Mesenchymal stem cell (in vitro differentiated cells and primary cell): ENCODE measurements around the gene SELENON.
"Not testable (repeated sequence)": the region's sequence is repeated elsewhere in the genome, so short reads cannot be mapped to it uniquely, and the experiment has no call there.

Experiments
- DNase-seq: peaks from one replicate; pipeline ENCODE4 v3.0.0-alpha.2; 2013
- H2AFZ ChIP-seq: one replicate; pipeline ENCODE4 v1.6.1; 2013; ENCODE audit warnings: low read depth, mild to moderate bottlenecking, control low read depth, inconsistent platforms, low read length, moderate library complexity
- H2AK5ac ChIP-seq: 2 replicates; pipeline ENCODE4 v1.6.1; 2013; ENCODE audit warnings: low read length, moderate library complexity, mild to moderate bottlenecking, inconsistent platforms; ENCODE audit not compliant: severe bottlenecking
- H2BK120ac ChIP-seq: one replicate; pipeline ENCODE4 v1.6.1; 2013; ENCODE audit warnings: low read depth, mild to moderate bottlenecking, inconsistent platforms, low read length, moderate library complexity
- H2BK12ac ChIP-seq, 2 experiments: one replicate each; pipeline ENCODE4 v1.6.1; 2013; ENCODE audit warnings: inconsistent platforms in 2 of 2, low read length in 2 of 2, mild to moderate bottlenecking in 2 of 2, moderate library complexity in 2 of 2, control low read depth in 1 of 2
- H2BK15ac ChIP-seq: one replicate; pipeline ENCODE4 v1.6.1; 2013; ENCODE audit warnings: mild to moderate bottlenecking, low read depth, inconsistent platforms; ENCODE audit not compliant: poor library complexity, severe bottlenecking
- H2BK5ac ChIP-seq: 2 replicates; pipeline ENCODE4 v1.6.1; 2013; ENCODE audit warnings: low read depth, mild to moderate bottlenecking, low read length, control low read depth, inconsistent platforms; ENCODE audit not compliant: poor library complexity, severe bottlenecking
- H3K14ac ChIP-seq, 2 experiments: one replicate each; pipeline ENCODE4 v1.6.1; 2013; ENCODE audit warnings: inconsistent platforms in 2 of 2, low read length in 2 of 2, control low read depth in 1 of 2, mild to moderate bottlenecking in 1 of 2, moderate library complexity in 1 of 2
- H3K18ac ChIP-seq, 2 experiments: one replicate each; pipeline ENCODE4 v1.6.1; 2013; ENCODE audit warnings: inconsistent platforms in 2 of 2, low read length in 2 of 2, control low read depth in 1 of 2, low read depth in 1 of 2, mild to moderate bottlenecking in 1 of 2
- H3K23ac ChIP-seq, 2 experiments: one replicate each; pipeline ENCODE4 v1.6.1; 2013; ENCODE audit warnings: inconsistent platforms in 2 of 2, low read length in 2 of 2, mild to moderate bottlenecking in 2 of 2, moderate library complexity in 2 of 2, control low read depth in 1 of 2
- H3K27ac ChIP-seq: 2 replicates; pipeline ENCODE4 v1.5.1; 2013; ENCODE audit warnings: mild to moderate bottlenecking, moderate library complexity, low read length, control low read depth, inconsistent platforms; ENCODE audit not compliant: poor library complexity, severe bottlenecking
- H3K27me3 ChIP-seq, 2 experiments: 2 replicates each; pipeline versions ENCODE4 v1.6.1 to v1.7.0; 2013; ENCODE audit warnings: low read length in 2 of 2, mild to moderate bottlenecking in 2 of 2, moderate library complexity in 2 of 2, control low read depth in 1 of 2, inconsistent platforms in 1 of 2; ENCODE audit not compliant: control insufficient read depth in 1 of 2, insufficient read depth in 1 of 2
- H3K36me3 ChIP-seq, 2 experiments: 2 replicates each; pipeline versions ENCODE4 v1.6.1 to v1.7.0; 2013; ENCODE audit warnings: low read length in 2 of 2, control low read depth in 1 of 2, inconsistent platforms in 1 of 2, low read depth in 1 of 2, mild to moderate bottlenecking in 1 of 2; ENCODE audit not compliant: insufficient read depth in 2 of 2, control insufficient read depth in 1 of 2
- H3K4ac ChIP-seq, 2 experiments: one replicate each; pipeline ENCODE4 v1.6.1; 2013; ENCODE audit warnings: inconsistent platforms in 2 of 2, low read length in 2 of 2, mild to moderate bottlenecking in 2 of 2, moderate library complexity in 2 of 2, control low read depth in 1 of 2, low read depth in 1 of 2
- H3K4me1 ChIP-seq: 2 replicates; pipeline ENCODE4 v1.6.1; 2013; ENCODE audit warnings: low read depth, low read length, control low read depth; ENCODE audit not compliant: control insufficient read depth, insufficient read depth
- H3K4me2 ChIP-seq: 2 replicates; pipeline ENCODE4 v1.6.1; 2013; ENCODE audit warnings: low read length, mild to moderate bottlenecking, inconsistent platforms; ENCODE audit not compliant: poor library complexity, severe bottlenecking
- H3K4me3 ChIP-seq, 2 experiments: 2 replicates each; pipeline versions ENCODE4 v1.5.1 to v1.7.0; 2013; ENCODE audit warnings: low read length in 2 of 2, mild to moderate bottlenecking in 2 of 2, control low read depth in 1 of 2, low read depth in 1 of 2; ENCODE audit not compliant: insufficient read depth in 1 of 2
- H3K79me1 ChIP-seq: replicated peaks from 2 replicates; pipeline ENCODE4 v1.6.1; 2013; ENCODE audit warnings: mild to moderate bottlenecking, control low read depth, low read length, inconsistent platforms; ENCODE audit not compliant: poor library complexity, severe bottlenecking
- H3K9ac ChIP-seq: 2 replicates; pipeline ENCODE4 v1.7.0; 2013; ENCODE audit warnings: mild to moderate bottlenecking, low read length, moderate library complexity
- H3K9me3 ChIP-seq: 2 replicates; pipeline ENCODE4 v1.7.0; 2013; ENCODE audit warnings: mild to moderate bottlenecking, low read length; ENCODE audit not compliant: control insufficient read depth
- H4K8ac ChIP-seq: one replicate; pipeline ENCODE4 v1.6.1; 2013; ENCODE audit warnings: inconsistent platforms, mild to moderate bottlenecking, low read length, moderate library complexity
- H4K91ac ChIP-seq: one replicate; pipeline ENCODE4 v1.6.1; 2013; ENCODE audit warnings: mild to moderate bottlenecking, low read length, inconsistent platforms
- WGBS: methylation state at CpG from one replicate; pipeline ENCODE4 v1.1.7; 2013; ENCODE audit warnings: mixed read lengths; 5-methylcytosine and 5-hydroxymethylcytosine counted together

The SELENON gene

GRCh38 chr1:25834894-25835293 is 34.9 kb downstream of the SELENON start:
- H3K4ac ChIP-seq = no peak overlapping the region
- no peak overlapping the region for H4K8ac ChIP-seq
- 93% methylated on average over 3 of the region's 3 CpGs for WGBS
- no peaks in the 10 kb centered on the region for H3K27me3 ChIP-seq
- H3K36me3 ChIP-seq = peaks cover 17 to 63% of the 10 kb centered on the region in 2 experiments
- no peaks in the 10 kb centered on the region for H3K9me3 ChIP-seq
- no peak overlapping the region for H3K14ac ChIP-seq
- no peak overlapping the region for H2BK12ac ChIP-seq
- no peak overlapping the region for H2AK5ac ChIP-seq
- no peak overlapping the region for H3K18ac ChIP-seq
- no peak overlapping the region for H3K23ac ChIP-seq
- H2BK5ac ChIP-seq = no peak overlapping the region
- H3K4me1 ChIP-seq = no peaks in the 10 kb centered on the region
- no peak overlapping the region for H3K4me3 ChIP-seq
- no peak overlapping the region for H3K4me2 ChIP-seq
- no peak overlapping the region for H4K91ac ChIP-seq
- no peak overlapping the region for H2BK120ac ChIP-seq
- peaks cover 21% of the 10 kb centered on the region for H3K79me1 ChIP-seq
- no peak for DNase-seq
- no peak overlapping the region for H3K9ac ChIP-seq
- H3K27ac ChIP-seq = no peak overlapping the region
- H2BK15ac ChIP-seq = no peak overlapping the region
- no peak overlapping the region for H2AFZ ChIP-seq

- no peak overlapping the region for H3K4ac ChIP-seq
- DNase-seq = no peak
- no peak overlapping the region for H3K9ac ChIP-seq
- no peak overlapping the region for H2BK12ac ChIP-seq
- H3K4me3 ChIP-seq = no peak overlapping the region
- no peak overlapping the region for H3K23ac ChIP-seq
- WGBS = 55% methylated on average over 3 of the region's 3 CpGs
- no peak overlapping the region for H3K18ac ChIP-seq
- no peak overlapping the region for H3K14ac ChIP-seq
- H2AFZ ChIP-seq = no peak overlapping the region
- H3K27ac ChIP-seq = peak overlapping the region; percentile 21
- H3K9me3 ChIP-seq = no peaks in the 10 kb centered on the region
- H2AK5ac ChIP-seq = no peak overlapping the region
- no peak overlapping the region for H2BK15ac ChIP-seq
- H3K4me2 ChIP-seq = no peak overlapping the region
- no peaks in the 10 kb centered on the region for H3K4me1 ChIP-seq
- H2BK120ac ChIP-seq = no peak overlapping the region
- H3K36me3 ChIP-seq = peaks cover 13 to 45% of the 10 kb centered on the region in 2 experiments
- H4K8ac ChIP-seq = no peak overlapping the region
- H4K91ac ChIP-seq = no peak overlapping the region
- no peaks in the 10 kb centered on the region for H3K27me3 ChIP-seq
- no peak overlapping the region for H2BK5ac ChIP-seq
- H3K79me1 ChIP-seq = peaks cover 13% of the 10 kb centered on the region
Observed at GRCh38 chr1:25836695-25837094, 36.7 kb downstream of the SELENON start.

GRCh38 chr1:25837262-25837875 is 37.4 kb downstream of the SELENON start:
- Histone ChIP-seq H3K79me1 (peaks cover 11% of the 10 kb centered on the region), H3K36me3 (peaks cover 10 to 39% of the 10 kb centered on the region in 2 experiments), H2AK5ac (no peak overlapping the region), H3K9me3 (no peaks in the 10 kb centered on the region), H3K27me3 (no peaks in the 10 kb centered on the region), H4K8ac (no peak overlapping the region), H3K4me3 (no peak overlapping the region), H2AFZ (no peak overlapping the region), H2BK120ac (no peak overlapping the region), H3K23ac (no peak overlapping the region), H2BK15ac (no peak overlapping the region), H3K27ac (no peak overlapping the region), H3K18ac (no peak overlapping the region), H3K4me1 (no peaks in the 10 kb centered on the region), H3K4ac (no peak overlapping the region), H3K4me2 (no peak overlapping the region), H3K14ac (no peak overlapping the region), H3K9ac (no peak overlapping the region), H4K91ac (no peak overlapping the region), H2BK12ac (no peak overlapping the region), H2BK5ac (no peak overlapping the region)
- DNase-seq = no peak
- WGBS = 80% methylated on average over 1 of the region's 1 CpG

- H4K8ac ChIP-seq, H3K18ac ChIP-seq, H3K27ac ChIP-seq, H3K23ac ChIP-seq, H3K4ac ChIP-seq, H3K4me1 ChIP-seq, H2BK120ac ChIP-seq, H3K79me1 ChIP-seq, H2AFZ ChIP-seq, H2BK15ac ChIP-seq, H3K4me2 ChIP-seq, H3K9me3 ChIP-seq, H3K9ac ChIP-seq, H2BK12ac ChIP-seq, DNase-seq, H2AK5ac ChIP-seq, H3K4me3 ChIP-seq, H3K14ac ChIP-seq, H2BK5ac ChIP-seq, H3K27me3 ChIP-seq, H4K91ac ChIP-seq: not testable (repeated sequence)
- H3K36me3 ChIP-seq = peaks cover 0 to 17% of the 10 kb centered on the region in 2 experiments
- WGBS = 100% methylated on average over 3 of the region's 4 CpGs
Observed at GRCh38 chr1:25839808-25840207, 39.8 kb downstream of the SELENON start.
